Ammon's horn (tissue), 1 donor: ENCODE measurements around the gene PML.
"Not testable (repeated sequence)": the region's sequence is repeated elsewhere in the genome, so short reads cannot be mapped to it uniquely, and the experiment has no call there.

ENCODE experiments used
- DNase-seq: peaks from one replicate; pipeline ENCODE4 v3.0.0-alpha.2; 2016; ENCODE audit warnings: low spot score

The PML gene

GRCh38 chr15:73957785-73958184, 36.7 kb upstream of the PML start:
- DNase-seq, result no peak

GRCh38 chr15:73959012-73959581, 35.4 kb upstream of the PML start:
- no peak for DNase-seq

GRCh38 chr15:73959801-73960200, 34.7 kb upstream of the PML start:
- no peak for DNase-seq

DNA sequence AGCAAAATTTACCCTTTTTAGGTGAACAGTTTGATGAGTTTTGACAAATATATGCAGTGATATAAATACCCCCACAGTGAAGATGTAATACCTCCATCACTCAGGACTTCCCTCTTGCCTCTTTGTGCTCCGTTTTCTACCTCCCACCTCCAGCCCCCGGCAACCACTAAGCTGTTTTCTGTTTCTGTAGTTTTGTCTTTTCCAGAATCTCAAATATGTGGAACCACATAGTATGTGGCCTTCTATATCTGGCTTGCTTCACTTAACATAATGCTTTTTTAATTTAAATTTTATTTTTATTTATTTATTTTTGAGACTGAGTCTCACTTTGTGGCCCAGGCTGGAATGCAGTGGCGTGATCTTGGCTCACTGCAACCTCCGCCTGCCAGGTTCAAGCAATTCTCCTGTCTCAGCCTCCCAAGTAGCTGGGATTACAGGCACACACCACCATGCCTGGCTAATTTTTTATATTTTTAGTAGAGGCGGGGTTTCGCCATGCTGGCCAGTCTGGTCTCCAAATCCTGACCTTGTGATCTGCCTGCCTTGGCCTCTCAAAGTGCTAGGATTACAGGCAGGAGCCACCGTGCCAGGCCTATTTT, 33.9 kb upstream of the PML start:
- not testable (repeated sequence) for DNase-seq

GRCh38 chr15:73962433-73962832, 32.1 kb upstream of the PML start:
- peak; percentile 40 for DNase-seq

GRCh38 chr15:73964736-73965093, 29.8 kb upstream of the PML start:
- peak; percentile 79 for DNase-seq

DNA sequence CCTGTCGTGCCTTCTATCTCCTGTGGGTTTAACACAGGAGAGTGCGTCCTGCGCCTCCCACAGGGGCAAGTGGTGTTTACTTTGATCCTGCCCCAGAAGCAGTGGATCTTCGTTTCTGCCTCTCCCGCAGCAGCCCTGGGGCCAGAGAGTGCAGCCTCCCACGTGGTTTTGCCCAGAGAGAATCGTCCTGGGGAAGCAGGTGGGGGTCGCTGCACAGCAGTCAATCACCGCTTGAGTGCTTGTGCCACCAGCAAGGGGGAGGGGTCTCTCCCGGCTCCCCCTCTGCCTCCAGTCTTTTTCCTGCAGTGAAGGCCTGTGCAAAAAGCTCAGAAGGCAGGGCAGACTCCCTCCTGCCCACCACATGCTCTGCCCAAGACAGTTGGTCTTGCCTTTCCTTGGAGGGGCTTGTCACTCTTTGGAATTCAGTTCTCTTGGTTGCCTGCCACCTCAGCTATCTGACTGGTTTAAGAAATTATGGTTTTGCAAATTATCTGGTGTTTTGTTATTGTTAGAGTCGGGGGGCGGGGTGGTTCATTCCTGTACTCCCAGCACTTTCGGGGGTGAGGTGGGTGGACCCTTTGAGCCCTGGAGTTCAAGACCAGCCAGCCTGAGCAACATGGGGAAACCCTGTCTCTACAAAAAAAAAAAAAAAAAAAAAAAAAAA, 29.3 kb upstream of the PML start:
- DNase-seq, result no peak

DNA sequence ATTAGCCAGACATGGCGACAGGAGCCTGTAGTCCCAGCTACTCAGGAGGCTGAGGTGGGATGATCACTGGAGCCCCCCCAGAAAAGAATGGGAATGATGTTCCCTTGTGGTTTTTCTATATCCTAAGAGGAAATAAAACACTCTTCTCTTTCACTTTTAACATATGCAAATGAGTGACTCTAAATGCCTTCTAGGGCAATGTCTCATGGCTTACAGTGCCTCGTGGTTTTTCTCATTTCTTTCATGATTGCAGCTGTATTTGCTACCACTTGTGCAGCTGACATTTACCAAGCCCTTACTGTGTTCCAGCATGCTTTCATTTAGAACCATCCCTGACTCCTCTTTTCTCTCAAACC, 28.8 kb upstream of the PML start:
- no peak for DNase-seq

GRCh38 chr15:73968461-73968860, 26.1 kb upstream of the PML start:
- no peak for DNase-seq

DNA sequence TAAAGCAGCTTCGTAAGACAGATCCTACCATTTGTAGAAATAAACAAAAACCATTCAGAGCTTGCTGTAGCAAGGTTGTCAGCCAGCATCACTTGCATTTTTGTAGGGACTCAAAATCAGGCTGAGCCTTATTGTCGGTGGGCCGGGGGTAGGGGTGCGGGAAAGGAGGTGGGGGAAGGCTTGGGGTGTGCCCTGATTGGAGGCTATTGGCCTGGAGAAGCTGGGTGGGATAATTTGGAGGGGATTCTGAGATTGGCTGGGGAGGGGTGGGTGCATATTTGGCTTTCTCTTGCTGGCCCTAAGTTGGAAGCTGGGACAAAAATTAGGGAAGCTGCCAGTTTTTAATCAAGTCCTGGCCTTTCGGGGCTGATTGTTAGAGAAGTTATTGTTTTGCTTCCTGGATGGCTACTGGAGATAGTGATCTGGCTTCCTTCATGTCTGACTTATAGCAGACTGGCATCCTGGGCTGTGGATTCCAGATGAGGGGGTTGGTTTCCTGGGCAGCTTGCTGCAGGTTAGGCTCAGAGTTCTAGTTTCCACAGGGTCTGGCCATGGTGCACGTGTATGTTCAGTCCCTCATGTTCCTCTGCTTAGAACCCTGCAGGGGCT, 25.3 kb upstream of the PML start:
- no peak for DNase-seq

DNA sequence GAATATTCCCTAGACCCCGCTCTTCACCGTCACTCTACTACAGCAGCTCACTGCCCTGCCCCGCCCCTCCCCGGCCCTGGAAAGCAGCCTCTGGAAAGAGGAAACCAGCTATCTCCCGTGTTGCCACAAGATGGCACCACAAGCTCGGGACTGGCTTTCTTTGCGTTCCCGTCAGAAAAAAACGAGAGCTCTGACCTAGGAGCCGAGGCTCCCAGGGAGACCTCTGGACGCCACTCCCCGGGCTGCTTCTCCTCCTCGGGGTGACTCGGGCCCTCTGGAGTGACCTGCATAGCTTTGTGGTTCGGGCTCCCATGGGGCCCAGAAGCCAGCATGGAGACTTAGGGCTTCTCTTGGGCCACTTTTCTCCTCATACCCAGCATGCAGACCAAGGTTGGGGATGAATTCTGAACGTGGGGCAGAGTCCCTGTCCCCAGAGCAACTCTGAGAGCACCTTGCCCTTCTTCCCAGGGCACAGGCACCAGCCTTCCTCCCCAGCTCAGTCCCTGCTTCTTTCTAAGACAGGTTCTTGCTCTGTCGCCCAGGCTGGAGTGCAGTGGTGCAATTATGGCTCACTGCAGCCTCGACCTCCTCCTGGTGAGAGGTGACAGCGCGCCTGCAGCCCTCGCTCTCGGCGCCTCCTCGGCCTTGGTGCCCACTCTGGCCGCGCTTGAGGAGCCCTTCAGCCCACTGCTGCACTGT, 21.4 kb upstream of the PML start:
- peak; percentile 87 for DNase-seq

DNA sequence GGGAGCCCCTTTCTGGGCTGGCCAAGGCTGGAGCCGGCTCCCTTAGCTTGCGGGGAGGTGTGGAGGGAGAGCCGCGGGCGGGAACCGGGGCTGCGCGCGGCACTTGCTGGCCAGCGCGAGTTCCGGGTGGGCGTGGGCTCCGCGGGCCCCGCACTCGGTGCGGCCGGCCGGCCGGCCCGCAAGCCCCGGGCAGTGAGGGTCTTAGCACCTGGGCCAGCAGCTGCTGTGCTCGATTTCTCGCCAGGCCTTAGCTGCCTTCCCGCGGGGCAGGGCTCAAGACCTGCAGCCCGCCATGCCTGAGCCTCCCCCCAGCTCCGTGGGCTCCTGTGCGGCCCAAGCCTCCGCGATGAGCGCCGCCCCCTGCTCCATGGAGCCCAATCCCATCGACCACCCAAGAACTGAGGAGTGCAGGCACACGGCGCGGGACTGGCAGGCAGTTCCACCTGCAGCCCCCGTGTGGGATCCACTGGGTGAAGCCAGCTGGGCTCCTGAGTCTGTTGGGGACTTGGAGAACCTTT, 20.8 kb upstream of the PML start:
- not testable (repeated sequence) for DNase-seq

DNA sequence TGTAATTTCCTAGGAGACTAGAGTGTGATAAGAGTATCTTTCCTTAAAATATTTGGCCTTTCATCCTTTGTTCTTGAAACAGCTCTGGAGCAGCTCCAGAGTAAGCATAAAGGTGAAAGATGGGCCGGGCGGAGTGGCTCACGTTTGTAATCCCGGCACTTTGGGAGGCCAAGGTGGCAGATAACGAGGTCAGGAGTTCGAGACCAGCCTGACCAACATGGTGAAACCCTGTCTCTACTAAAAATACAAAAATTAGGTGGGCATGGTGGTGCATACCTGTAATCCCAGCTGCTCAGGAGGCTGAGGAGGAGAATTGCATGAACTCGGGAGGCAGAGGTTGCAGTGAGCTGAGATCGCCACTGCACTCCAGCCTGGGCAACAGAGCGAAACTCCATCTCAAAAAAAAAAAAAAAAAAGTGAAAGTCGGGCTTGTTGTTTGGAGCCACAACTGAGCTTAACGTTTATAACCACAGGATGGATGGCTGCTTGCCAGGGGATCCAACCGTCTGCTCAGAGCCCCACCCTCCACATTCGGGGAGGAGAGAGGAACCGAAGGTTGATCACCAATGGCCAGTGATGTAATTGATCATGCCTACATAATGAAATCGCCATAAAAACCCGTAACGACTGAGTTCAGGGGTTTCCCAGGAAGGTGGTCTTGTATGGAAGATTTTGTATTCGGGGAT, 18.9 kb upstream of the PML start:
- DNase-seq, result not testable (repeated sequence)

GRCh38 chr15:73978896-73979295, 15.6 kb upstream of the PML start:
- no peak for DNase-seq

DNA sequence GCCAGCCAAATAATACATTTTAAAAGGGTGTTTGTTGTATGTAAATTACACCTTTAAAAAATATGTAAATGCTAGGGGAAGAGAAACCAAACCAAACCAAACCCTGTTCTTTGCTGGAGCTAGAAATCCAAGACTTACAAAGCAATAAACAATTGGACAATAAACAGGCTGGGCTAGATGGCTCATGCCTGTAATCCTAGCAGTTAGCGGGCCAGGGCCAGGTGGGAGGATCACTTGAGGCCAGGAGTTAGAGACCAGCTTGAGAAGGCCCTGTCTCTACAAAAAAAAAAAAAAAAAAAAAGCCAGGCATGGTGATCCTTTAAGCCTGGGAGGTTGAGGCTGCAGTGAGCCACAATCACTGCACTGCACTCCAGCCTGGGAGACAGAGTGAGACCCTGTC, 14.9 kb upstream of the PML start:
- DNase-seq, result no peak

- no peak for DNase-seq
Observed at GRCh38 chr15:73981761-73982221, 12.7 kb upstream of the PML start.

DNA sequence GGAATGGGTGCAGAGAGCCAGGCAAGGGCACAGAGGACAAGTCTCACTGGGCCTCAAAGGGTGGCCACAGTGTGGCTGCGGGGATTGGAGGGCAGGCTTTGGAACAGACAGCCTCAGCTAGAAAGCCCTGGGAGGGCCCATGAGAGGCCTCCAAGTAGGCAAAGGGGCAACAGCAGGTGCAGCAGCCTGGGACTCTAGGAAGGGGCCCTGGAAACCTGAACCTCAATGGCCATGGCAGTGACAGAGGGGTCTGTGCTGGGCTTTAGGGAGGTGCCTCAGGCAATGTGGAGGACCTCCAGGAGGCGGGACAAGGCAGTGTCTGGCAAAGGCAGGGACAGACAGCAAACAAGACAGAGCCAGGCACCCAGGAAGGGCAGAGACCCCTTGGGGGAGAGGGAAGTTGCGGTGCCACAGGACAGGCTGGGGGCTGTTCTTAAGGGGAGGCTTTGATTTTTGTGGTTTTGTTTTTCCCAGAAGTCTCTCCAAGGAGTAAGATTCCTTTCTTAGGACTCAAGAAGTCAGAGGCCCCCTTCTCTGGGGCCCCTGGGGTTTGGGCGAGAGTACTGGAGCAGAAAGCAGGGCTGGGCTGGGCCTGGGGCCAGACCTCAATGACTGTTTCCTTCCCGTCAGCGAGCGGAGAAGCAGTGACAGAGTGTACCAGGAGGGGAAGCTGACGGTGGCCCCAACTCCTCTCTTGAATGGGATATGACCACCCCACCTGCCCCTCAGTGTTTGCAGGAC, 12.1 kb upstream of the PML start:
- peak; percentile 74 for DNase-seq

GRCh38 chr15:73983211-73983727, 11.2 kb upstream of the PML start:
- no peak for DNase-seq

GRCh38 chr15:73983773-73984172, 10.7 kb upstream of the PML start:
- no peak for DNase-seq

- DNase-seq, result no peak
Observed at GRCh38 chr15:73984208-73984979, 10.1 kb upstream of the PML start.
